ENCODE results near the gene ASCC1.

Gene ASCC1

DNA sequence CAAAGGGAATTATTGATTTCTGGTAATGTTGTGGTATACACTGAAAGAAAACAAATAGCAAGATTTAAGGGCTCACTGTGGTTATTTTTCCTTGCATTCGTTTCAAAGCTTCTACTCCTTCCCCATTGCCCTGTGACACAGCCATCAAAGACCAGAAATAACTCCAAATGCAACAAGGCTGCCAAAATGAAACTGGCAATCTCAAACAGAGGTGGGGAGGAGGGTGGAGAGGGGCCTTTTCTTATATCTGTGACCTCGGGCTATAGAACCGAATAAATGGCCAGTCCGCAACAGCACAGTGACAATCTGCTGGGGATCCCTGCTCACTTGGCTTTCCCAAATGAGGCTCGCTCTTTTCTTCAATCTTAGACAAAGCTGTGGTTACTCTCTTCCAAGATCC lies 110.4 kb downstream of the ASCC1 start:
- H3K27ac ChIP-seq (ENCODE audit: low read length) = no peak overlapping the region

DNA sequence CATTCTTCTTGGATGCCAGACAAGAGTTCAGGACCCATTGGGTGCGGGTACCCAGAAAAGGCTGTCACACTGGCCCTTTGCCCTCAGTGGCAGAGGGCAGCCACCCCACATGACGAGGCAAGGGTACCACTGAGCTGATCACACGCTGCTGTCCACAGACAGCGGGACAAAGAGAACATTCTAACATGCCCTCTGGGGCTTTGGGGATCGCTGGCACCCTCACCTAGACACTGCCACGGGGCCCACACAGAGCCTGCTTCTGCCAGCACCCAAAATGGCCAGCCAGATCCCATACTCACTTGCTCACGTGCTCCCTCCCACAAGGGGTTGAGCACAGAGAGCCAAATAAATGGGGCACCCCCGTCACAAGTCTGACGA lies 111.0 kb downstream of the ASCC1 start:
- Histone ChIP-seq H3K4me3 (ENCODE audit: low read length) (no peak overlapping the region), H3F3A (ENCODE audit: insufficient read depth, low read length) (peaks cover 7% of the 10 kb centered on the region; the same call in 1 of the 2 replicates), H3K9me2 (replicated peaks; ENCODE audit: insufficient read depth, low read length) (no peaks in the 10 kb centered on the region), H3K4me1 (ENCODE audit: low read length) (peaks cover 40% of the 10 kb centered on the region), H3K36me3 (replicated peaks; ENCODE audit: insufficient read depth, low read length) (no peaks in the 10 kb centered on the region), H4K20me1 (ENCODE audit: insufficient read depth, low read length) (no peaks in the 10 kb centered on the region), H3K9me3 (replicated peaks; ENCODE audit: insufficient read depth, low read length) (no peaks in the 10 kb centered on the region), H3K4me2 (ENCODE audit: low read depth, low read length) (no peak overlapping the region), H2AFZ (ENCODE audit: low read length) (no peak overlapping the region), H3K79me2 (ENCODE audit: low read length) (no peaks in the 10 kb centered on the region), H3K27ac (ENCODE audit: low read length) (no peak overlapping the region), H3K9ac (ENCODE audit: low read length) (no peak overlapping the region), H3K27me3 (replicated peaks; ENCODE audit: insufficient read depth, low read length) (no peaks in the 10 kb centered on the region)
- DNase-seq = no peak
- TF ChIP-seq EZH2 (optimal IDR thresholded peaks at IDR 0.05; ENCODE audit: low read depth, low read length) (no peak), EZH2phosphoT487 (IDR thresholded peaks at IDR 0.05; ENCODE audit: low read length) (no peak)
- TF ChIP-seq, protein P1, sequence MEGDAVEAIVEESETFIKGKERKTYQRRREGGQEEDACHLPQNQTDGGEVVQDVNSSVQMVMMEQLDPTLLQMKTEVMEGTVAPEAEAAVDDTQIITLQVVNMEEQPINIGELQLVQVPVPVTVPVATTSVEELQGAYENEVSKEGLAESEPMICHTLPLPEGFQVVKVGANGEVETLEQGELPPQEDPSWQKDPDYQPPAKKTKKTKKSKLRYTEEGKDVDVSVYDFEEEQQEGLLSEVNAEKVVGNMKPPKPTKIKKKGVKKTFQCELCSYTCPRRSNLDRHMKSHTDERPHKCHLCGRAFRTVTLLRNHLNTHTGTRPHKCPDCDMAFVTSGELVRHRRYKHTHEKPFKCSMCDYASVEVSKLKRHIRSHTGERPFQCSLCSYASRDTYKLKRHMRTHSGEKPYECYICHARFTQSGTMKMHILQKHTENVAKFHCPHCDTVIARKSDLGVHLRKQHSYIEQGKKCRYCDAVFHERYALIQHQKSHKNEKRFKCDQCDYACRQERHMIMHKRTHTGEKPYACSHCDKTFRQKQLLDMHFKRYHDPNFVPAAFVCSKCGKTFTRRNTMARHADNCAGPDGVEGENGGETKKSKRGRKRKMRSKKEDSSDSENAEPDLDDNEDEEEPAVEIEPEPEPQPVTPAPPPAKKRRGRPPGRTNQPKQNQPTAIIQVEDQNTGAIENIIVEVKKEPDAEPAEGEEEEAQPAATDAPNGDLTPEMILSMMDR (IDR thresholded peaks at IDR 0.05; ENCODE audit: low read length) = no peak

More for the DNA sequence above, 110.4 kb downstream of the ASCC1 start:
- Histone ChIP-seq H3K4me3 (ENCODE audit: low read length) (no peak overlapping the region), H3K4me2 (ENCODE audit: low read depth, low read length) (no peak overlapping the region), H3K27me3 (replicated peaks; ENCODE audit: insufficient read depth, low read length) (no peaks in the 10 kb centered on the region), H3K36me3 (replicated peaks; ENCODE audit: insufficient read depth, low read length) (no peaks in the 10 kb centered on the region), H4K20me1 (ENCODE audit: insufficient read depth, low read length) (no peaks in the 10 kb centered on the region), H2AFZ (ENCODE audit: low read length) (no peak overlapping the region), H3F3A (ENCODE audit: insufficient read depth, low read length) (peaks cover 7% of the 10 kb centered on the region; the same call in 1 of the 2 replicates), H3K9me2 (replicated peaks; ENCODE audit: insufficient read depth, low read length) (no peaks in the 10 kb centered on the region), H3K9me3 (replicated peaks; ENCODE audit: insufficient read depth, low read length) (no peaks in the 10 kb centered on the region), H3K9ac (ENCODE audit: low read length) (no peak overlapping the region), H3K4me1 (ENCODE audit: low read length) (peaks cover 40% of the 10 kb centered on the region), H3K79me2 (ENCODE audit: low read length) (no peaks in the 10 kb centered on the region)
- no peak for DNase-seq
- TF ChIP-seq EZH2phosphoT487 (IDR thresholded peaks at IDR 0.05; ENCODE audit: low read length) (no peak), EZH2 (optimal IDR thresholded peaks at IDR 0.05; ENCODE audit: low read depth, low read length) (no peak)
- TF ChIP-seq, protein P1 (IDR thresholded peaks at IDR 0.05; ENCODE audit: low read length) = no peak

DNA sequence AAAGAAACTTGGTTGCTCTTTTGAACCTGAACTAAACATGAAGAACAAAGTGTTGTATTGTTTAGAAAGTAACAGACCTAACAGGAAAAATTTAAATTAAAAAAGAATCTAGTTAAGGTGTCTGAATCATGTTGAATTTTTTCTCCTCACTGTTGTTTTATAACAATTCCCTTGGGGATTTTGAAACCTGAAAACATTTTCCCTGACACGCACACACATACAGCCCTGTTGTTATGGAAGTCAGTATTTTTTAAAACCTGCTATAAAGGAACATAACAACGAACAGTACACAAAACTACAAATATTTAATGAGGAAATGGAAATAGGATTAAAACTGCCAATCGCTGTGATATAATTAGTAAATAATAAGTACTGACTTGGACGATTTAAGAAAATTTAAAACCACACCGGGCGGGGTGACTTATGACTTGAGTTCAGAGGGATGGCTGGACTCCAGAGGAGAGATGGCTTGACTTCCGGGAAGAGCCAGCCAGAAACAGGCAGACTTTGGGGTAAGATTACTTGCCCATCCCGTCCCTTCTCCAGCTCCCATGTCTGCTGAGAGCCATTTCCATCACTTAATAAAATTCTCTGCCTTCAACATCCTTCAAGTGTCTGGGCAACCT lies 111.5 kb downstream of the ASCC1 start:
- no peaks in the 10 kb centered on the region for H3K79me2 ChIP-seq (ENCODE audit: low read length)
- no peaks in the 10 kb centered on the region for H3K27me3 ChIP-seq (replicated peaks; ENCODE audit: insufficient read depth, low read length)
- TF ChIP-seq EZH2 (optimal IDR thresholded peaks at IDR 0.05; ENCODE audit: low read depth, low read length) (no peak), EZH2phosphoT487 (IDR thresholded peaks at IDR 0.05; ENCODE audit: low read length) (no peak)
- TF ChIP-seq, protein P1 (IDR thresholded peaks at IDR 0.05; ENCODE audit: low read length) = no peak
- no peak overlapping the region for H3K4me2 ChIP-seq (ENCODE audit: low read depth, low read length)
- peaks cover 7% of the 10 kb centered on the region; the same call in 1 of the 2 replicates for H3F3A ChIP-seq (ENCODE audit: insufficient read depth, low read length)
- no peak overlapping the region for H3K9ac ChIP-seq (ENCODE audit: low read length)
- peaks cover 38% of the 10 kb centered on the region for H3K4me1 ChIP-seq (ENCODE audit: low read length)
- H3K9me3 ChIP-seq (replicated peaks; ENCODE audit: insufficient read depth, low read length) = no peaks in the 10 kb centered on the region
- H3K9me2 ChIP-seq (replicated peaks; ENCODE audit: insufficient read depth, low read length) = no peaks in the 10 kb centered on the region
- DNase-seq = no peak
- no peaks in the 10 kb centered on the region for H4K20me1 ChIP-seq (ENCODE audit: insufficient read depth, low read length)
- no peak overlapping the region for H3K27ac ChIP-seq (ENCODE audit: low read length)
- H2AFZ ChIP-seq (ENCODE audit: low read length) = no peak overlapping the region
- H3K36me3 ChIP-seq (replicated peaks; ENCODE audit: insufficient read depth, low read length) = no peaks in the 10 kb centered on the region
- H3K4me3 ChIP-seq (ENCODE audit: low read length) = no peak overlapping the region
